ENCODE data around the gene LIN7C. TPM values are rescaled to one million over a fixed set of nuclear protein-coding genes. Genes with fewer than 3 reads are reported as not detected.
A peak's percentile ranks its signal among the peaks of the same experiment; 100 is the strongest.

LIN7C gene
- polyA plus RNA-seq, 1 donor (not counting 4 experiments of a cell fraction or from before 2014, with no cell fraction given): 23.0 TPM

DNA sequence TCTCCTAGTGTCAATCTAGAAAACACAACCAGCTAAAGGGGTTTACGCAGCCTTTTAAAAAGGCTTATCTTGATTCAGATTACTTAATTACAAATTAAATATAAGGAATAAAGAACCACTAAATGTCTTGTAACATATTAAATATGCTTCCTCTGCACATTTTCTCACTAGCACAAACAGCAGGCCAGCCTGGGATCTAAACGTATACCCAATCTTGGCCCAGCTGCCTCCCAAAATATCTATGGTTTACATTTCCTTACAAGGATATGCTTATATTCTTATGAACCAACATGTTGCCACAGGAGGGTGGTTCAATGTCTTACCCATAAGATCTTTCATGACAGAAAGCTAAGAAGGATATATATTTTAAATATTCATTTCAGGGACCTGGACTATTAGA, 41.7 kb downstream of the LIN7C start:
- FAIRE-seq: no peak
- H4K20me1 ChIP-seq (ENCODE audit: control insufficient read depth, extremely low read depth, insufficient read depth, low read length): no peaks in the 10 kb centered on the region
- TF ChIP-seq, protein P1, sequence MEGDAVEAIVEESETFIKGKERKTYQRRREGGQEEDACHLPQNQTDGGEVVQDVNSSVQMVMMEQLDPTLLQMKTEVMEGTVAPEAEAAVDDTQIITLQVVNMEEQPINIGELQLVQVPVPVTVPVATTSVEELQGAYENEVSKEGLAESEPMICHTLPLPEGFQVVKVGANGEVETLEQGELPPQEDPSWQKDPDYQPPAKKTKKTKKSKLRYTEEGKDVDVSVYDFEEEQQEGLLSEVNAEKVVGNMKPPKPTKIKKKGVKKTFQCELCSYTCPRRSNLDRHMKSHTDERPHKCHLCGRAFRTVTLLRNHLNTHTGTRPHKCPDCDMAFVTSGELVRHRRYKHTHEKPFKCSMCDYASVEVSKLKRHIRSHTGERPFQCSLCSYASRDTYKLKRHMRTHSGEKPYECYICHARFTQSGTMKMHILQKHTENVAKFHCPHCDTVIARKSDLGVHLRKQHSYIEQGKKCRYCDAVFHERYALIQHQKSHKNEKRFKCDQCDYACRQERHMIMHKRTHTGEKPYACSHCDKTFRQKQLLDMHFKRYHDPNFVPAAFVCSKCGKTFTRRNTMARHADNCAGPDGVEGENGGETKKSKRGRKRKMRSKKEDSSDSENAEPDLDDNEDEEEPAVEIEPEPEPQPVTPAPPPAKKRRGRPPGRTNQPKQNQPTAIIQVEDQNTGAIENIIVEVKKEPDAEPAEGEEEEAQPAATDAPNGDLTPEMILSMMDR (optimal IDR thresholded peaks at IDR 0.05 in 1 of 3, IDR thresholded peaks at IDR 0.05 in 1 of 3, conservative IDR thresholded peaks at IDR 0.05 in 1 of 3; ENCODE audit: extremely low read depth in 1 of 3, insufficient read depth in 2 of 3, low read length in 3 of 3): no peak
- TF ChIP-seq EZH2 (IDR thresholded peaks at IDR 0.05; ENCODE audit: low read length): no peak
- H3K4me1 ChIP-seq (ENCODE audit: control insufficient read depth, extremely low read depth, insufficient read depth, low read length): peaks cover 76% of the 10 kb centered on the region
- no peaks in the 10 kb centered on the region for H3K9me1 ChIP-seq (ENCODE audit: control insufficient read depth, extremely low read depth, insufficient read depth, low read length)
- H3K79me2 ChIP-seq (ENCODE audit: control insufficient read depth, insufficient read depth, low read length): peaks cover 85% of the 10 kb centered on the region
- peak overlapping the region; percentile 49 for H3K9ac ChIP-seq (ENCODE audit: control insufficient read depth, extremely low read depth, insufficient read depth, low read length)
- H3K4me3 ChIP-seq (ENCODE audit: control insufficient read depth in 2 of 3, extremely low read depth in 1 of 3, insufficient read depth in 2 of 3, low read depth in 1 of 3, low read length in 3 of 3): peak overlapping the region in 2 of 3 experiments; percentile 55 to 58
- no peaks in the 10 kb centered on the region for H3K36me3 ChIP-seq (ENCODE audit: control insufficient read depth in 2 of 2, extremely low read depth in 1 of 2, insufficient read depth in 2 of 2, low read length in 2 of 2)
- dilution Hi-C loops (cut with MboI; ENCODE audit: extremely low pct_ligation_motif_present, low sequenced_read_pairs): no loop called here
- no peaks in the 10 kb centered on the region for H3K27me3 ChIP-seq (ENCODE audit: control insufficient read depth, extremely low read depth, insufficient read depth, low read length)
- no peaks in the 10 kb centered on the region for H3K9me3 ChIP-seq (ENCODE audit: control insufficient read depth, low read depth, low read length)
- peak overlapping the region; percentile 83 for H3K27ac ChIP-seq (ENCODE audit: control insufficient read depth, insufficient read depth, low read length)
- H2AFZ ChIP-seq (ENCODE audit: control insufficient read depth, low read length): no peak overlapping the region
- DNase-seq (ENCODE audit: low read depth, low spot score): no peak
- peak overlapping the region; percentile 66 for H3K4me2 ChIP-seq (ENCODE audit: control insufficient read depth, extremely low read depth, insufficient read depth, low read depth, low read length)

DNA sequence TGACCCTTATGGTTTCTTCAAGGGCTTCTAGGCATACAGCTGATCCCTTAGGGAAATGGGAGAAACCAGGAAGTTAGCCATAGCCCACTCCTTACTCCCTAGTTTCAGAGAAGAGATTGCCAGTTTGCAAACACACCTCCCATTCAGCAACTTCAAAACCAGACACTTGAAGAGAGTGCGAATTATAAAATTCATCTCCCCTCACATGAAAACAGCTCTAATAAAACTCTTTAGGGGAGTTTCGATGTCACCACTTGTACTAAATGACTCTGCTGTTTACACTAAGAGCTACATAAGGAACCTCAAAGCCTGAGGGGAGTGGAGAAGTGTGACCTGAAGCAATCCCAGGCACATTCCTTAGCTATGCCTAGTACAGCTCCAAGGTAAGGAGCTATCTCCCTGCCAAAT, 42.3 kb downstream of the LIN7C start:
- Histone ChIP-seq H3K27me3 (ENCODE audit: control insufficient read depth, extremely low read depth, insufficient read depth, low read length) (no peaks in the 10 kb centered on the region), H3K36me3 (ENCODE audit: control insufficient read depth in 2 of 2, extremely low read depth in 1 of 2, insufficient read depth in 2 of 2, low read length in 2 of 2) (no peaks in the 10 kb centered on the region), H4K20me1 (ENCODE audit: control insufficient read depth, extremely low read depth, insufficient read depth, low read length) (no peaks in the 10 kb centered on the region), H3K79me2 (ENCODE audit: control insufficient read depth, insufficient read depth, low read length) (peaks cover 85% of the 10 kb centered on the region), H3K27ac (ENCODE audit: control insufficient read depth, insufficient read depth, low read length) (peak overlapping the region; percentile 83), H3K9ac (ENCODE audit: control insufficient read depth, extremely low read depth, insufficient read depth, low read length) (peak overlapping the region; percentile 49), H3K9me1 (ENCODE audit: control insufficient read depth, extremely low read depth, insufficient read depth, low read length) (no peaks in the 10 kb centered on the region), H3K4me1 (ENCODE audit: control insufficient read depth, extremely low read depth, insufficient read depth, low read length) (peaks cover 71% of the 10 kb centered on the region), H3K9me3 (ENCODE audit: control insufficient read depth, low read depth, low read length) (no peaks in the 10 kb centered on the region), H3K4me2 (ENCODE audit: control insufficient read depth, extremely low read depth, insufficient read depth, low read depth, low read length) (peak overlapping the region; percentile 66), H3K4me3 (ENCODE audit: control insufficient read depth in 2 of 3, extremely low read depth in 1 of 3, insufficient read depth in 2 of 3, low read depth in 1 of 3, low read length in 3 of 3) (peak overlapping the region in 2 of 3 experiments; percentile 55 to 58), H2AFZ (ENCODE audit: control insufficient read depth, low read length) (no peak overlapping the region)
- FAIRE-seq: peak; percentile 74
- peak; percentile 36 for DNase-seq (ENCODE audit: low read depth, low spot score)
- dilution Hi-C loops (cut with MboI; ENCODE audit: extremely low pct_ligation_motif_present, low sequenced_read_pairs): no loop called here
- TF ChIP-seq, protein P1 (optimal IDR thresholded peaks at IDR 0.05 in 1 of 3, IDR thresholded peaks at IDR 0.05 in 1 of 3, conservative IDR thresholded peaks at IDR 0.05 in 1 of 3; ENCODE audit: extremely low read depth in 1 of 3, insufficient read depth in 2 of 3, low read length in 3 of 3): no peak
- TF ChIP-seq EZH2 (IDR thresholded peaks at IDR 0.05; ENCODE audit: low read length): no peak

Data from keratinocyte (primary cell).